GM12872 (cell line): ENCODE results near the gene LRRIQ4.

ENCODE experiments used
- TF ChIP-seq, protein P1 (sequence below): IDR thresholded peaks from 3 replicates; pipeline ENCODE4 v1.5.1; 2011; ENCODE audit warnings: low read depth, mild to moderate bottlenecking, low read length, moderate library complexity; ENCODE audit not compliant: insufficient read depth

The LRRIQ4 gene

DNA sequence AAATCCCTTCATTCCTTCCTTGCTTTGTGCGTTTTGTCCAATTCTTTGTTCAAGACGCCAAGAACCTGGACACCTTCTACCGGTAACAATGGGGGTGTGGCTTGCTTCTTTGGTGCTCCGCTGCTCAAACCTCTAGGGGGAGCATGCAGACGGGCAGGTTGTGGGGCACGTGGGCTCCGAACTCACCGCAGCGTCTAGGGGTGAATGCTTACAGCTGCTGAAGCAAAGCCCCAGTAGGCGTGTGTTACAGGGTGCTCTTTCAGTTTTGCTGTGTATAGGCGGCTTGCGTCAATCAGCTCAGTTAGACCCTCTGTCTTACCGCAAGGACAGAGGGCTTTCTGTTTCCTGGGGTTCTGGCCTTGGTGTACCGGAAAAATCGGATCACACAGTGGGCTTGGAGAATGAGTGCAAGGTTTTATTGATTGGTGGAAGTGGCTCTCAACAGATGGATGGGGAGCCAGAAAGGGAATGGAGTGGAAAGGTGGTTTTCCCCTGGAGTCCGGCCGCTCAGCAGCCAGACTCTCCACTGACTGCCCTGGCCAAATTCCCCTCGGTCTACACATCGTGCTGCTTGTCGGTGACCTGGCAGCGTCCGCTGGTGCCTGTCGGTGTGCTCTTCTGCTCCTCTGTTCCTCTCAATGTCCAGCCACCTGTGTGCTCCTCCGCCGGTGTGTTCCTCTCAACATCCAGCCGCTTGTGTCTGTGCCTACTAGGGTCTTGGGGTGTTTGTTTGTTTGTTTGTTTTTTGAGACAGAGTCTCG, 1.3 kb downstream of the LRRIQ4 start:
- TF ChIP-seq, protein P1, sequence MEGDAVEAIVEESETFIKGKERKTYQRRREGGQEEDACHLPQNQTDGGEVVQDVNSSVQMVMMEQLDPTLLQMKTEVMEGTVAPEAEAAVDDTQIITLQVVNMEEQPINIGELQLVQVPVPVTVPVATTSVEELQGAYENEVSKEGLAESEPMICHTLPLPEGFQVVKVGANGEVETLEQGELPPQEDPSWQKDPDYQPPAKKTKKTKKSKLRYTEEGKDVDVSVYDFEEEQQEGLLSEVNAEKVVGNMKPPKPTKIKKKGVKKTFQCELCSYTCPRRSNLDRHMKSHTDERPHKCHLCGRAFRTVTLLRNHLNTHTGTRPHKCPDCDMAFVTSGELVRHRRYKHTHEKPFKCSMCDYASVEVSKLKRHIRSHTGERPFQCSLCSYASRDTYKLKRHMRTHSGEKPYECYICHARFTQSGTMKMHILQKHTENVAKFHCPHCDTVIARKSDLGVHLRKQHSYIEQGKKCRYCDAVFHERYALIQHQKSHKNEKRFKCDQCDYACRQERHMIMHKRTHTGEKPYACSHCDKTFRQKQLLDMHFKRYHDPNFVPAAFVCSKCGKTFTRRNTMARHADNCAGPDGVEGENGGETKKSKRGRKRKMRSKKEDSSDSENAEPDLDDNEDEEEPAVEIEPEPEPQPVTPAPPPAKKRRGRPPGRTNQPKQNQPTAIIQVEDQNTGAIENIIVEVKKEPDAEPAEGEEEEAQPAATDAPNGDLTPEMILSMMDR: peak; percentile 85

DNA sequence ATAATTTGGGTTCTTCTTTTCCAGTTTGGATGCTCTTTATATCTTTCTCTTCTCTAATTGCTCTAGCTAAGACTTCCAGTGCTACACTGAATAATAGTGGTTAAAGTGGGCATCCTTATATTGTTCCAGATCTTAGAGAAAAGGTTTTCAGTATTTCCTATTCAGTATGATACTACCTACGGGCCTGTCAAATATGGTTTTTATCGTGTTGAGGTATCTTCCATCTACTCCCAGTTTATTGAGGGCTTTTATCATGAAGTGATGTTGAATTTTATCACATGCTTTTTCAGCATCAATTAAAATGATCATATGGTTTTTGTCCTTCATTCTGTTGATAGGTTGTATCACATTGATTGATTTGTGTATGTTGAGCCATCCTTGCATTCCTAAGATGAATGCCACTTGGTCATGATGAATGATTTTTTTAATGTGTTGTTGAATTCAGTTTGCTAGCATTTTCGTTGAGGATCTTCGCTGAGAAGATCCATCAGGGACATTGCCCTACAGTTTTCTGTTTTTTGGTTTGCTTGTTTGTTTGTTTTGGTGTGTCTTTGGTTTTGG, 3.0 kb downstream of the LRRIQ4 start:
- TF ChIP-seq, protein P1: no peak

DNA sequence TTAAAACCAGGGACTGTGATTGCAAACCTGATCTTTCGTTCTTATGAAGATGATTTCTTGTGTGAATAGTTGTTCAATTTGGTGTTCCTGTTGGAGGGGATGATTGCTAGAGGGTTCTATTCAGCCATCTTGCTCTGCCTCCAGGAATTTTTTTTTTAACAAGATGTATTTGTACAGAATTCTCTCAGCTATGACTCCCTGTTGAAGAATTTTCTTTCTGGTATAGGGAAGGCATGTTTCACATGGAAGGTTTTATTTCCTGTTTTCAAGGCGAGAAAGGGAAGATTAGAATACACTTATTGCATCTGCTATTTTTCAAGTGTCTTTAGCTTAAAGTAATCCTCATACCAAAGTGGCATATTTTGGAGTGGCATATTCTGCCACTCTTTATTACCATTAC, 5.6 kb downstream of the LRRIQ4 start:
- TF ChIP-seq, protein P1: no peak

DNA sequence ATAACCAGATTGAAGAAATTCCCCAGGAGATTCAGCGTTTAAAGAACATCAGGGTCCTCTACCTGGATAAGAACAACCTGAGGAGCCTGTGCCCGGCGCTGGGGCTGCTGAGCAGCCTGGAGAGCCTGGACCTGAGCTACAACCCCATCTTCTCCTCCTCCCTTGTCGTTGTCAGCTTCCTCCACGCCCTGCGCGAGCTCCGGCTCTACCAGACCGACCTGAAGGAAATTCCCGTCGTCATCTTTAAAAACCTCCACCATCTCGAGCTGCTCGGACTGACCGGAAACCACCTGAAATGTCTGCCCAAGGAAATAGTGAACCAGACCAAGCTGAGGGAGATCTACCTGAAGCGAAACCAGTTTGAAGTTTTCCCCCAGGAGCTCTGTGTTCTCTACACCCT, 9.4 kb downstream of the LRRIQ4 start:
- TF ChIP-seq, protein P1: no peak

DNA sequence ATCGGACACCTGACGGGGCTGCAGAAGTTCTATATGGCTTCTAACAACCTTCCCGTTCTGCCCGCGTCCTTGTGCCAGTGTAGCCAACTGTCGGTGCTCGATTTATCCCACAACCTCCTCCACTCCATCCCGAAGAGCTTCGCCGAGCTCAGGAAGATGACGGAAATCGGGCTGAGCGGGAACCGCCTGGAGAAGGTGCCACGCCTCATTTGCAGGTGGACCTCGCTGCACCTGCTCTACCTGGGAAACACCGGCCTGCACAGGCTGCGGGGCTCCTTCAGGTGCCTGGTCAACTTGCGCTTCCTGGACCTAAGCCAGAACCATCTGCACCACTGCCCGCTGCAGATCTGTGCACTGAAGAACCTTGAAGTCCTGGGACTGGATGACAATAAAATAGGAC, 9.9 kb downstream of the LRRIQ4 start:
- TF ChIP-seq, protein P1: no peak

DNA sequence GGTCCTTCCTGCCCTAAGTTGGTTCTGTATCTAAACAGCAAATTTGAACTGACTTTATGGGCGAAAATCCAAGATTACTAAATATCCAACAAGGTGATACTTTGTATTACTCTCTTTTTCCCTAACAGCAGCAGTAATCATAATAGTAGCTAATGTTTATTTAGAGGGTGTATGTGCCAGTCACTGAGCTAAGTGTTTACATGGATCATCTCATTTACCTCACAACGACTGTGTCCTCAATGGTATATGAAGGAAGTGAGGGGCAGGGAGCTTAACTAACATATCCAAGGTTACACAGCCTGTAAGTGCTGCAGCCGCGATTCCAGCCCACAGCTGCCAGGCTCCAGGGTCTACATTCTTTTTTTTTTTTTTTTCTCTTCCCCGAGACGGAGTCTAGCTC, 10.3 kb downstream of the LRRIQ4 start:
- TF ChIP-seq, protein P1: no peak

DNA sequence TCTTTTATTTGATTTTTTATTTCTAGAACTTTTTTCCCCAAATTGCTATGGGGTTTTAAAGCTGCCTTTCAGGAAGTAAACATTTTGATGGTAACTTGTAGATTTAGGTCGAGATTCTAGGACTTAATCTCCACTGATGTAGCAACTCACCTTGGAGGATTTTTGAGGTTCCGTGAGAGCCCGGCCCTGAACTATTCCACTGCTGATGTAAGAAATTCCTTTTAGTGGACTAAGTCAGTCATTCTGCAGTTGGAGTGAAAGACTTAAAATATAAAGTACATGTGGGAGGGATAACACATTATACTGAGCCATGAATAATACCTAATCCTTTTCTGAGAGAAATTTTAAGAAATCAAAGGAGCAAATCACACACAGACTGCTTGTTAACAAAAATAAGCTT, 12.6 kb downstream of the LRRIQ4 start:
- TF ChIP-seq, protein P1: no peak
